ENCODE results near the gene BBX.

BBX gene

GRCh38 chr3:107848351-107848915 is 325.7 kb downstream of the BBX start:
- Histone ChIP-seq H3K27ac (no peak overlapping the region), H3K9ac (ENCODE audit: insufficient read length) (no peak overlapping the region), H3K36me3 (ENCODE audit: insufficient read depth, low read length) (no peaks in the 10 kb centered on the region), H3K9me3 (ENCODE audit: low read depth, low read length) (no peaks in the 10 kb centered on the region), H3K4me3 (no peak overlapping the region)
- TF ChIP-seq POLR2AphosphoS5 (IDR thresholded peaks at IDR 0.05; ENCODE audit: borderline replicate concordance, low read depth, low read length) = no peak
- no peak for TF ChIP-seq FOXP2 (optimal IDR thresholded peaks at IDR 0.05; ENCODE audit: control extremely low read depth, extremely low read length, insufficient read depth)
- TF ChIP-seq EZH2 (IDR thresholded peaks at IDR 0.05) = no peak
- DNase-seq (ENCODE audit: low read depth, low spot score) = no peak

- Histone ChIP-seq H3K36me3 (ENCODE audit: insufficient read depth, low read length) (no peaks in the 10 kb centered on the region), H3K27ac (no peak overlapping the region), H3K9me3 (ENCODE audit: low read depth, low read length) (no peaks in the 10 kb centered on the region), H3K4me3 (no peak overlapping the region), H3K9ac (ENCODE audit: insufficient read length) (no peak overlapping the region)
- no peak for DNase-seq (ENCODE audit: low read depth, low spot score)
- TF ChIP-seq EZH2 (IDR thresholded peaks at IDR 0.05) = no peak
- no peak for TF ChIP-seq POLR2AphosphoS5 (IDR thresholded peaks at IDR 0.05; ENCODE audit: borderline replicate concordance, low read depth, low read length)
- TF ChIP-seq FOXP2 (optimal IDR thresholded peaks at IDR 0.05; ENCODE audit: control extremely low read depth, extremely low read length, insufficient read depth) = no peak
Observed at GRCh38 chr3:107850681-107851080, 327.9 kb downstream of the BBX start.

- no peaks in the 10 kb centered on the region for H3K36me3 ChIP-seq (ENCODE audit: insufficient read depth, low read length)
Observed at GRCh38 chr3:107853821-107854220, 331.1 kb downstream of the BBX start.

GRCh38 chr3:107854733-107855132 is 332.0 kb downstream of the BBX start:
- TF ChIP-seq FOXP2 (optimal IDR thresholded peaks at IDR 0.05; ENCODE audit: control extremely low read depth, extremely low read length, insufficient read depth) (no peak), EZH2 (IDR thresholded peaks at IDR 0.05) (no peak), POLR2AphosphoS5 (IDR thresholded peaks at IDR 0.05; ENCODE audit: borderline replicate concordance, low read depth, low read length) (no peak)
- Histone ChIP-seq H3K9me3 (ENCODE audit: low read depth, low read length) (no peaks in the 10 kb centered on the region), H3K36me3 (ENCODE audit: insufficient read depth, low read length) (no peaks in the 10 kb centered on the region), H3K4me3 (no peak overlapping the region), H3K27ac (no peak overlapping the region), H3K9ac (ENCODE audit: insufficient read length) (no peak overlapping the region)
- DNase-seq (ENCODE audit: low read depth, low spot score) = no peak

More at GRCh38 chr3:107853821-107854220, 331.1 kb downstream of the BBX start:
- Histone ChIP-seq H3K9me3 (ENCODE audit: low read depth, low read length) (no peaks in the 10 kb centered on the region), H3K4me3 (no peak overlapping the region), H3K27ac (no peak overlapping the region), H3K9ac (ENCODE audit: insufficient read length) (no peak overlapping the region)
- TF ChIP-seq EZH2 (IDR thresholded peaks at IDR 0.05) (no peak), POLR2AphosphoS5 (IDR thresholded peaks at IDR 0.05; ENCODE audit: borderline replicate concordance, low read depth, low read length) (no peak), FOXP2 (optimal IDR thresholded peaks at IDR 0.05; ENCODE audit: control extremely low read depth, extremely low read length, insufficient read depth) (no peak)
- DNase-seq (ENCODE audit: low read depth, low spot score) = no peak

- no peak for TF ChIP-seq EZH2 (IDR thresholded peaks at IDR 0.05)
- TF ChIP-seq POLR2AphosphoS5 (IDR thresholded peaks at IDR 0.05; ENCODE audit: borderline replicate concordance, low read depth, low read length) = no peak
- TF ChIP-seq FOXP2 (optimal IDR thresholded peaks at IDR 0.05; ENCODE audit: control extremely low read depth, extremely low read length, insufficient read depth) = no peak
- no peaks in the 10 kb centered on the region for H3K9me3 ChIP-seq (ENCODE audit: low read depth, low read length)
- DNase-seq (ENCODE audit: low read depth, low spot score) = peak; percentile 12
Observed at GRCh38 chr3:107855710-107856109, 332.9 kb downstream of the BBX start.

GRCh38 chr3:107857854-107858253 is 335.1 kb downstream of the BBX start:
- DNase-seq (ENCODE audit: low read depth, low spot score) = no peak
- H3K9ac ChIP-seq (ENCODE audit: insufficient read length) = no peak overlapping the region
- H3K9me3 ChIP-seq (ENCODE audit: low read depth, low read length) = no peaks in the 10 kb centered on the region
- H3K27ac ChIP-seq = no peak overlapping the region
- H3K4me3 ChIP-seq = no peak overlapping the region
- H3K36me3 ChIP-seq (ENCODE audit: insufficient read depth, low read length) = no peaks in the 10 kb centered on the region
- no peak for TF ChIP-seq POLR2AphosphoS5 (IDR thresholded peaks at IDR 0.05; ENCODE audit: borderline replicate concordance, low read depth, low read length)
- TF ChIP-seq FOXP2 (optimal IDR thresholded peaks at IDR 0.05; ENCODE audit: control extremely low read depth, extremely low read length, insufficient read depth) = no peak
- TF ChIP-seq EZH2 (IDR thresholded peaks at IDR 0.05) = no peak

More at GRCh38 chr3:107855710-107856109, 332.9 kb downstream of the BBX start:
- no peak overlapping the region for H3K27ac ChIP-seq
- no peak overlapping the region for H3K9ac ChIP-seq (ENCODE audit: insufficient read length)
- no peak overlapping the region for H3K4me3 ChIP-seq
- no peaks in the 10 kb centered on the region for H3K36me3 ChIP-seq (ENCODE audit: insufficient read depth, low read length)

- DNase-seq (ENCODE audit: low read depth, low spot score) = no peak
- no peaks in the 10 kb centered on the region for H3K9me3 ChIP-seq (ENCODE audit: low read depth, low read length)
- H3K4me3 ChIP-seq = no peak overlapping the region
- no peak for TF ChIP-seq FOXP2 (optimal IDR thresholded peaks at IDR 0.05; ENCODE audit: control extremely low read depth, extremely low read length, insufficient read depth)
- TF ChIP-seq EZH2 (IDR thresholded peaks at IDR 0.05) = no peak
- TF ChIP-seq POLR2AphosphoS5 (IDR thresholded peaks at IDR 0.05; ENCODE audit: borderline replicate concordance, low read depth, low read length) = no peak
- H3K9ac ChIP-seq (ENCODE audit: insufficient read length) = no peak overlapping the region
- no peaks in the 10 kb centered on the region for H3K36me3 ChIP-seq (ENCODE audit: insufficient read depth, low read length)
- no peak overlapping the region for H3K27ac ChIP-seq
Observed at GRCh38 chr3:107858876-107859275, 336.1 kb downstream of the BBX start.
